Caki2 (cell line): ENCODE results near the gene NR2E3. TPM values are rescaled to one million over a fixed set of nuclear protein-coding genes. Genes with fewer than 3 reads are reported as not detected.
"Not testable (repeated sequence)": the region's sequence is repeated elsewhere in the genome, so short reads cannot be mapped to it uniquely, and the experiment has no call there.

Experiments used
- DNase-seq: peaks from one replicate; pipeline ENCODE4 v3.0.0-alpha.2; 2015; ENCODE audit warnings: low read depth
- in situ Hi-C: cut with HindIII; loops from 2 replicates; pipeline ENCODE4 v1.10.0; 2016; ENCODE audit warnings: low sequenced_read_pairs, low pct_unique_long_range_greater_than_20kb, mixed read lengths
- total RNA-seq: library from RNA; depleted of rRNA; stranded (reverse); fragments of >200 nt; shearing (Covaris generic); gene quantifications from 2 replicates; pipeline ENCODE4 v1.2.3, GENCODE V29; 2014; ENCODE audit warnings: low replicate concordance

Gene NR2E3
- total RNA-seq, 1 experiment from 2014 or later = not detected

DNA sequence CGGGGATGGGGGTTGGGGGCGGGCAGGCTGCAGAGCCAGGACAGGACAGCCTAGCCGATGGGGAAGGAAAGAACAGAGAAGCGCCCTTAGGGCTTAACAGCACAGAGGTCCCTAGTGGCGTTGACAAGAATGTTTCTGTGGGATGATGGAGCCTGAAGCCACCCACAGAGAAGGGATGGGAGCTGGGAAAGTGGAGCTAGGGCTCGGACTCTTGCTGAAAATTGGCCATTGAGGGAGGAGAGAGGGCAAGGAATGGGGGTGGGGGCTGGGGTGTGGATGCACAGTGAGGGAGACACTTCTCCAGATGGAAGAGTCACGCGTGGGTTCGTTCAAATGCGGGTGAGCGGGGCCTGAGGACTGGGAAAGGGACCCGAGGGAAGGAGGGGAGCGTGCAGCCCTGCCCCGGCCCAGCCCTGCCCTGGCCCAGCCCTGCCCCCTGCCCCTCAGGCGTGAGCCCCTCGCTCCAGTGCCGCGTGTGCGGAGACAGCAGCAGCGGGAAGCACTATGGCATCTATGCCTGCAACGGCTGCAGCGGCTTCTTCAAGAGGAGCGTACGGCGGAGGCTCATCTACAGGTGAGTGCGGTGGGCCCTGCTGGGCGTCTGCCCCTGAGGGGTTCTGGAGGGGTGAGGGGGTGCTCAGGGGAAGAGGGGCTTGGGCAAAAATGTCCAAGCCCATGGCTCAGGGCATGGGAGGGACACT lies 832 bp downstream of the NR2E3 start:
- no peak for DNase-seq
- in situ Hi-C loops = no loop called here

DNA sequence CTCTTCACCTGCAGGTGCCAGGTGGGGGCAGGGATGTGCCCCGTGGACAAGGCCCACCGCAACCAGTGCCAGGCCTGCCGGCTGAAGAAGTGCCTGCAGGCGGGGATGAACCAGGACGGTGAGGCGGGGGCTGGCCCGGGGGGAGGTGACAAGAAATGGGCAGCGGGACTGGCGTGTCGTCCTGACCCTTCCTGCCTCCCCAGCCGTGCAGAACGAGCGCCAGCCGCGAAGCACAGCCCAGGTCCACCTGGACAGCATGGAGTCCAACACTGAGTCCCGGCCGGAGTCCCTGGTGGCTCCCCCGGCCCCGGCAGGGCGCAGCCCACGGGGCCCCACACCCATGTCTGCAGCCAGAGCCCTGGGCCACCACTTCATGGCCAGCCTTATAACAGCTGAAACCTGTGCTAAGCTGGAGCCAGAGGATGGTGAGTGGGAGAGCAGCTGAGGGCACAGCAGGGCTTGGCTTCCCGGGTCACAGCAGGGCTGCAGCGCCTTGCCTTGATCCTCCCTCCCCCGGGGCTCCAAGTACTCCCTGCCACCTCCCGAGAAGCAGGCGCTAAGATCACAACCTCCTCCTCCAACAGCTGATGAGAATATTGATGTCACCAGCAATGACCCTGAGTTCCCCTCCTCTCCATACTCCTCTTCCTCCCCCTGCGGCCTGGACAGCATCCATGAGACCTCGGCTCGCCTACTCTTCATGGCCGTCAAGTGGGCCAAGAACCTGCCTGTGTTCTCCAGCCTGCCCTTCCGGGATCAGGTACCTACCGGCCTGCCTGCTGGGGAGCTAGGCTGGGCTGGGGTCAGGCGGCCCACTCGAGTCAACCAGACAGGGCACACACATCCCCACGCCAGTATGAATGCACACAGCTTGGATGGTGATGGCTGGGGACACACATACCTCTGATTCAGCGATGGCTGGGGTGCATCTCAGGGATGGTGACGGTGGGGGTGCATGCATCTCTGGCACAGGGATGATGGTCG lies 1.7 kb downstream of the NR2E3 start:
- in situ Hi-C loops = no loop called here
- no peak for DNase-seq

DNA sequence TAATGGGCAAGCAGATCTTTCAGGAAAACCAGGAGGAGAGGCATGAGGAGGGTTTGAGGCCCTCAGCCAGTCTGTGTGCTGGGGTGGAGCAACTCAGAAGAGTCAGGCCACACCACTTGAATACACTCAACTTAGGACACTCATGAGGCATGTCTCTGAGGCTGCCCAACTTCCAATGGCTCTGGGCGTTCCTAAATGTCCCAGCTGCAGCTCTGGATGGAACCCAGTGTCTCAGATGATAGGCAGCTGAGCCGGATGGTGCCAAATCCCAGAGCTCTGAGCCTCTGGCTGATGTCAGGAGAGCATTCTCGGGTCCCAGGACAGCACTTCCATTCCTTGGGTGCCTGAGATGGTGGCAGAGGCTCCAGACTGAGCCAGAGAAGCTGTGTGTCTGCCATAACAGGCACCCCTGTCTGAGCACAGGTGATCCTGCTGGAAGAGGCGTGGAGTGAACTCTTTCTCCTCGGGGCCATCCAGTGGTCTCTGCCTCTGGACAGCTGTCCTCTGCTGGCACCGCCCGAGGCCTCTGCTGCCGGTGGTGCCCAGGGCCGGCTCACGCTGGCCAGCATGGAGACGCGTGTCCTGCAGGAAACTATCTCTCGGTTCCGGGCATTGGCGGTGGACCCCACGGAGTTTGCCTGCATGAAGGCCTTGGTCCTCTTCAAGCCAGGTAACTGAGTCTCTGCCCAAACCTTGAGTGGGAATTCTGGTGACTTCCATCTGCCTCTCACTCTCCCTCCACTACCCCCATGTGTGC lies 2.8 kb downstream of the NR2E3 start:
- in situ Hi-C loops = no loop called here
- DNase-seq = no peak

DNA sequence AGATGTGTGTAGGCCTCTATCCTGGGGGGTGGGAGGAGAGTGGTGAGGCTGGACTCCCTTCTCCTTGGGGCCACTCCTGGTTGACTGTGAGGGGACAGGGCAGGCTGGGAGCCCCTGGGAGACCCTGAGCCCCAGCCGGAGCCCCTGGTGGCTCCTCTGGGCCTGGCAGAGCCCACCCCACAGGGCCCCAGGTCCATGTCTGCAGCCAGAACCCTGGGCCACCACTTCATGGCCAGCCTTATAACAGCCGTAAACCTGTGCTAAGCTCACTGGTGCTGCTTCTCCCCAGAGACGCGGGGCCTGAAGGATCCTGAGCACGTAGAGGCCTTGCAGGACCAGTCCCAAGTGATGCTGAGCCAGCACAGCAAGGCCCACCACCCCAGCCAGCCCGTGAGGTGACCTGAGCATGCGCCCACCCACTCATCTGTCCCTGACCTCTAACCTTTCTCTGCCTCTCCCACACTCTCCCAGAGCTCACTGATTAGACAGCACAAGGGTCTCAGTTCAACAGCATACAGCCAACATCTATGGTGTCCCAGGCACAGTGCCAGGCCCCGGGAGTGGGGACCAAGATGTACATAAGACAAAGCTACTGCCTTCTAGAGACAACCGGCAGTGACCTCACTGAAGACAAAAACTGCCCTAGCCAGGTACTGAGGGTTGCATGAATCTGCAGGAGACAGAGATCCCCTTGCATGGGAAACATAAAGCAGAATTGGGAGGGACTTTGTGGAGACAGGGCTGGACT lies 3.5 kb downstream of the NR2E3 start:
- no peak for DNase-seq
- in situ Hi-C loops = no loop called here

DNA sequence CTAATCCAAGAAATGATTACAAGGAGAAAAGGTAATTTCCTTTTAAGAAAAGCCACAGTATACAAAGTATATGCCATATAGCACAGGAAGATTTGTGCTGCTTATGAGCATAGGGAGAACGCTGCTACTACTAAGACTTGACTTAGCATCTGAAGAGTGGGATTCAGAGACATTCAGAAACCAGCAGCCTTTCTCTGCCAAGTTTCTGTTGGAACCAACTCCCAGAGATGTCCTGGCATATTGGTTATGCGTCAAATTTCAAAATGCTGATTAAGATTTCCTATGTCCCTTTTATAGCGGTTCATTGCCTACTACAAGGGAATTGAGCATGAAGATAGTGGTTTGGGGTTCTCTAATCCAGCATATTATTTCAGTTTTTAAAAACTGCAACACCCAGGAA lies 4.9 kb downstream of the NR2E3 start:
- no peak for DNase-seq
- in situ Hi-C loops = no loop called here

DNA sequence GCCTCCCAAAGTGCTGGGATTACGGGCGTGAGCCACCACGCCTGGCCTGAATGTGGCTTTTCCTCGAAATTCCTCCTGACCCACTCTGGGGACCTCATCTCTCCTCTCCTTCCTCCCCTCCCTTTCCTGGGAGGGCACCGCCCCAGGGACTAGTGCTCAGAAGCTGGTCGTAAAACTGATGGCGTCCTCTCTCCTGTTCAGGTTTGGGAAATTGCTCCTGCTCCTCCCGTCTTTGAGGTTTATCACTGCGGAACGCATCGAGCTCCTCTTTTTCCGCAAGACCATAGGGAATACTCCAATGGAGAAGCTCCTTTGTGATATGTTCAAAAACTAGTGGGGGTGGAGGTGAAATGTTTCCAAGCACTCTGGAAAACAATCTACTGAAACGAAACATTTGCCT lies 7.0 kb downstream of the NR2E3 start:
- in situ Hi-C loops = no loop called here
- no peak for DNase-seq

DNA sequence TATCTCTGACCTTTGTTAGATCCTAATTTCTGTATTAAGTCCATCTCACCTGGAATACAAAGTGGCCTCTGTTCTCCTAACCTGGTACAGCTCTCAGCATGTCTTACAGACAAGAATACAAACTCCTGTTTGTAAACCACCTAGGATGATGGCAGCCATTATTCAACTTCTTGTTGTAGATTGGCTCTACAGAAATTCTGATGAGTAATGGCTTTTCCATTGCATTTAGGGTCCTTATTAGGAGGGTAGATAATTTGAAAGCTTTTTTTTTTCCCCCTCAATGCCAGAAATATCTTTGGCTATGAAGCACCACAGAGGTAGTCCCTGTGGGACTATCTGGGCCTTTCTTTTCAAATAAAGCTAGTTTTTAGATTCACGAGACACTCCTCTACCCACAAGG lies 9.8 kb downstream of the NR2E3 start:
- DNase-seq = no peak
- in situ Hi-C loops = no loop called here

DNA sequence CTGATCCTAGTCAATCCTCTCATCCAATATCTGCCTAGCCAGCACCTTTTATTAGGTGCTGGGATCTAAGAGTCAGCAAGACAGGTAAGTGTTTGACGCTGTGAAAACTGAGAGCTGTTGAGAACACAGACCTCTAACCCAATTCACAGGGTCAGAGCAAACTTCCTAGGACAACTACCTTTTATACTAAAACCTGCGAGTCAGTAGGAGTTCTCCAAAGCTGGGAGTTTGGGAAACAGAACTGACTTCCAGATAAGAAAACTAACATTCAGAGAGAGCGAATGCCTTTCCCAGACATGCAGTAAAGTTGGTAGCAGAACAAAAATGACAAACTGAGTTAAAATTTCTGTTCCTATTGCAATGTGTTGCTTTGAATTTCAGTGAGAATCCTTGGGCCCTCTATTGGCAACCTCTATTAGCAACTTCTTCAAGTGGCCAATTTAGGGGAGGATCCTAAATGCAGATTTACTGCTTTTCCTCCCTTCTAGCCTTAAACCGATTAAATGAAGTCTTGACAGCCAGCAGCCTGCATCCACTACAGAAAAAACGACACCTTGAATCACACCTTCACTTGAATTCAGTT lies 11.3 kb downstream of the NR2E3 start:
- no peak for DNase-seq
- in situ Hi-C loops = no loop called here

DNA sequence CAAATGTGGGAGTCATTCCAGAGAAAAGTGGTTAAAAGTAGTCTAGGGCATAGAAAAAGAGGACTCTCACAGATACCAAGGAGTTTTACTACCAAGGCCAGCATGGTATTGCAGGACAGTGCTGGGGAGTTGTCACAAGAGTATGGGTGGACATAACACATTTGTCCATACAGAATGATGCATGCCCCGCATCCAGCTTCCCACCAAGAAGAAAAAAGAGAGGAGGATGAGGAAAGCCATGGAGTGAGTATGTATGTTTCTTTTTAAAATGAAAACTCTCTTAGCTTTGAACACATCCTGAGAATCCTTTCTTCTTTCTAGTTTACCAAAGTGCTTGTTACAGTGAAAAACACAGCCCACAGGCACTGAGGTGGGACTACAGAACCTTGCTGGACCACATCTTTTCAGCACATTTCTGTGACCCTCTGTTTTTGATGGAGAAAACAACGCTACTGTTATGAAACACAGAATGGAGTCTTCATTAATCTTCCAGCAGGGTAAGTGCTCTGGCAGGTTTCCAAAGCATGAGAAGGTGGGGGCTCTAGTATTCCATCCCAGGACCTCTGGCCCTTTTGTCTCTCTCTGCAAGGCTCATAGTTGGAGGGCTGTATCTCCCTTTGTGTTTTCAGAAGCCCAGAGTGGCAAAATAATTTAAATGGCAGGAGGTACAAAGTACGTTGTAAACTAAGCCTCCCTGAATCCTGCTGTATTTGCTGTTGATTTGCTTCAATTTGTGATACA lies 12.7 kb downstream of the NR2E3 start:
- in situ Hi-C loops = no loop called here
- no peak for DNase-seq

DNA sequence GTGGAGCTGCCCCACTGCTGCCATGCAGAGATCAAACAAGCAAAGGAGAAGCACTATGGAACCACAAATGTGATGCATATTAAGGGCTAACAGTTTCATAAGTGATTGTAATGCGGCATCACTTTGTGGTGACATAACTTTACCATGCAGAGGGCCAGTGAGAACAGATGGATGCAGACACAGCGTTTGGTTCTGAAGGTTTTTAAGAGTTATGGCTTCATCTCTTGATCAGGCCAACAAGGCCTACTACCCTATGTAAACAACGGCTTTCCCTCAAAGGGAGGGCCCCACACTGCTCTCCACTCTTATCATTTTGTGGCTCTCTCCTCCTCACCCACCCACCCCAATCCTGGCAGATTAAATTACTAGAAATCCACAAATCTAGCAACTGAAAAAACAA lies 13.4 kb downstream of the NR2E3 start:
- DNase-seq = no peak
- in situ Hi-C loops = no loop called here

DNA sequence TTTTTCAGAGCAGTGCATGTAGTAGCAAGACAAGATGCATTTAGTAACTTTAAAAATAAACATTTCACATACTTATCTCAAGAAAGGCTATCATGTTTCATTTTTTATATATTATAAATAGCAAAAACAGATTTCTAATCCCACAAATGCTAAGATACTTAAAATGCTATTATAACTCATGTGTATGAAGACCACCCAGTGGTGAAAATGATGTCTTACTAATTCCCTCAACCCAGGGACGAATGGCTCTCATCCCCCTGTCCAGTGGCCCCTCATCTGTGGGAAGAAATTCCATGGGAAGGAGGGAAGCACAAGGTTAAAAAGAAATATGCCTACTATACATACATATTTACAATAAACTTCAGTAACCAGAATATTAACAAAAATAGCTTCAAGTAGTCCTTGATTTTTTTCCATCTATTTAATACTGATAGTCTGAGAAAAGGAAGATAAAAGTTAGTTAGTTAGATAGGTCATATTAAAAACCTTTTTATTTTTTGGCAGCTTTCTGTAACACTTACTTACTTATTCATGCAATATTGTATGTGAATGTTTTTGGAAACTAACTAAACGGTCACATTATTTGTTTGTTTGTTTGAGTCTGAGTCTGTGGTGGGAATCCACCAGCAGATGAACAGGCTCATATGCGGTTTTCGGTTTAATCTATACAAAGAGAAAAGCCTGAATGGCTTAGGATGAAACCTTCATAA lies 14.8 kb downstream of the NR2E3 start:
- DNase-seq = no peak
- in situ Hi-C loops = no loop called here

DNA sequence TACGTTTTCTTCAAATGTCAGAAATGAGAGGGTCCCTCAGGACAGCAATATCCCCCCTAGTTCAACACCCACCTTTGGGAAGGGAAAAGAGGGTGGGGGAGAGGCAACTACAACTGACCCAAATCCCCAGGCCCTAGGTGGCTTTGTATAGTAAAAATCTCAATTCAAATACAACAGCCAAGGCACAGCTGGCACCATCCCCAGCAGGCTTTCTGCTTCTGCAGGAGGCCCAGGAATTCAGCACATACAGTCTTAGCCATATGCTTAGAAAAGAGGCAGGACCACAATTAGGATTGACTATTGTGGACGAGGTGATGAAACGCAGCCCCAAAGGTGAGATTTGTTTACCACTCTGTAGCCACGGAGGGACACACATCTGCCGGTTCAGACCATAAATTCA lies 15.8 kb downstream of the NR2E3 start:
- DNase-seq = no peak
- in situ Hi-C loops = no loop called here

DNA sequence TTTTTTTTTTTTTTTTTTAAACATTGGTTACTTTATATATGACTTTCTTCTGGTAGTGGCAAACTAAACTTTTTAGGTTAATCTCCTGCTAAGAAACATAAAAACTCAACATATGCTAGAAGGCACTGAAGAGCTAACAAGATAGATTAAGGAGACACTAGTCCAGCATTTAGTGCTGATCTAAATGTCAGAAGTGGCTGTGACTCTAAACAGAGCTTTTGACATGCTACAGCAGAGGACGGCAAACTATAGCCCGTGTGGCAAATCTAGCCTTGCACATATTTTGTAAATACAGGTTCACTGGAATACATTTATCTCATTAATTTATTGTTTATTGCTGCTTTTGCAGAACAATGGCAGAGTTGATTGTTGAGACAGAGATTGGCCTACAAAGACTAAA lies 20.6 kb downstream of the NR2E3 start:
- DNase-seq = no peak
- in situ Hi-C loops = no loop called here

DNA sequence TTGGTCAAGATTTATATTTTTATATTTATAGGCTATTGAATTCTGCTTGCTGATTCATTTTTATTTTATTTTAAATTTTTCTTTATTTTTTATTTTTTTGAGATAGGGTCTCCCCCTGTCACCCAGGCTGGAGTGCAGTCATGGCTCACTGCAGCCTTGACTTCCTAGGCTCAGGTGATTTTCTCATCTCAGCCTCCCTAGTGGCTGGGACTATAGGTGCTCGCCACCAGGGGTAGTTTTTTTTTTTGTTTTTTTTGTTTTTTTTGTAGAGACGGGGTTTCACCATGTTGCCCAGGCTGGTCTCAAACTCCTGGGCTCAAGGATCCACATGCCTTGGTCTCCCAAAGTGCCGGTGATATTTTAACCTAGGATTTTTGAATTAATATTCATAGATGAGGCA lies 31.2 kb downstream of the NR2E3 start:
- no peak for DNase-seq
- in situ Hi-C loops = no loop called here

DNA sequence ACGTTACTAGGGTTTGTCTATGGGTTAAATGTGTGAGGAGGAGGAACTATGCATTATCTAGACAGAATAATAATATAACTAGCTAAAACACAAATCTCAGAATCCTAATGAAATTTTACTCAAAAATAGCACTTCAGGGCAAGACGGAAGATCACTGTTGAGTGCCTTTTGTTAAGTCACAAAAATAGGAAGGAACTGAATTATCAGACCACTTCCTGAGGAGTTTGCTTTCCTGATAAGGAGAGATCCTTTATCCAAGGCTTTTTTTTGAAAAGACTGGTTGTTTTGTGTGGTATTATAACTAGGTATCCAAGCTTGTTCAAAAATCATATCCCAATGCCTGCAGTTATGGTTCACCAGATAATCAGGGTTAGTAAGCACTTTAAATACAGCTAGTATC lies 34.6 kb downstream of the NR2E3 start:
- no peak for DNase-seq
- in situ Hi-C loops = no loop called here

DNA sequence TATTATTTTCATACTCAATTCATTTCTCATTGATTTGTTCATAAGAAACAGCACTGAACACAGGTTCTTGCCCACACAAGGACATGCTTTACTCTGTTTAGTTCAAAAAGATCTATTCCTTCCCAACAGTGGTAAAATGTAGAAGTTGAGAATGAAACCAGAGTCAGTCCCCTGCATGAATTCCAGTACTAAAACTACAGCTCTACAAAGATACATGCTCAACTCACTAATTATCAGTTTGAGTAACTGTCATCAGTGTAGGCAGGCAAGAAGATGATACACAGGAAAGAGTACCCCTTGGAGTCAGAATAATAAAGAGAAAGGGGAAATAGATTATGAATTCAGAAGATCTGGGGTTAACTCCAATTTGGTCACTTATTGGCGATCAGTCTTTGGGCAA lies 43.2 kb downstream of the NR2E3 start:
- no peak for DNase-seq
- in situ Hi-C loops = no loop called here

DNA sequence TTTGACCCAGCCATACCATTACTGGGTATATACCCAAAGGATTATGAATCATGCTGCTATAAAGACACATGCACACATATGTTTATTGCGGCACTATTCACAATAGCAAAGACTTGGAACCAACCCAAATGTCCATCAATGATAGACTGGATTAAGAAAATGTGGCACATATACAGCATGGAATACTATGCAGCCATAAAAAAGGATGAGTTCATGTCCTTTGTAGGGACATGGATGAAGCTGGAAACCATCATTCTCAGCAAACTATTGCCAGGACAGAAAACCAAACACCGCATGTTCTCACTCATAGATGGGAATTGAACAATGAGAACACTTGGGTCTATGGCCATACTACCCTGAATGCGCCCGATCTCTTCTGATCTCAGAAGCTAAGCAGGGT lies 47.9 kb downstream of the NR2E3 start:
- DNase-seq, in situ Hi-C loops: not testable (repeated sequence)
